HEK293 (cell line): ENCODE results near the gene XPR1.
"Not testable (repeated sequence)": the region's sequence is repeated elsewhere in the genome, so short reads cannot be mapped to it uniquely, and the experiment has no call there.

Experiments used
- CTCF ChIA-PET: fragments of 350-600 bp; formaldehyde crosslinking; extraction: SDS; loops from one replicate; lab custom pipeline; 2021; ENCODE audit warnings: antibody characterized with exemption; lab: Yijun Ruan, JAX
- POLR2A ChIA-PET: fragments of 300-600 bp; formaldehyde crosslinking; extraction: SDS; loops from one replicate; lab custom pipeline; 2020; ENCODE audit warnings: antibody characterized with exemption, inconsistent platforms; lab: Yijun Ruan, JAX
- H3K27ac ChIP-seq: fragments of 200-500 bp; sonication (Bioruptor generic); 2 replicates; pipeline ENCODE4 v1.5.1; 2014; ENCODE audit warnings: low read depth, low read length, control low read depth, inconsistent platforms; ENCODE audit errors: extremely low read depth
- H3K36me3 ChIP-seq, 2 experiments: fragments of 200-500 bp in 1 of 2; sonication (Bioruptor generic) in 1 of 2; 1 replicate in 1 of 2; 2 replicates in 1 of 2; pipeline ENCODE4 v1.5.1; 2014 to 2017; ENCODE audit warnings: inconsistent platforms in 2 of 2, low read length in 2 of 2; ENCODE audit not compliant: control insufficient read depth in 2 of 2, insufficient read depth in 1 of 2
- H3K4me1 ChIP-seq: fragments of 200-500 bp; sonication (Bioruptor generic); 2 replicates; pipeline ENCODE4 v1.5.1; 2014; ENCODE audit warnings: mild to moderate bottlenecking, low read length, inconsistent platforms; ENCODE audit not compliant: control insufficient read depth, insufficient read depth
- H3K4me3 ChIP-seq: 2 replicates; pipeline ENCODE4 v1.5.1; 2011; ENCODE audit warnings: low read depth, mild to moderate bottlenecking, control low read depth, low read length, moderate library complexity
- H3K9me3 ChIP-seq: fragments of 200-500 bp; sonication (Bioruptor generic); 2 replicates; pipeline ENCODE4 v1.5.1; 2014; ENCODE audit warnings: low read depth, low read length, inconsistent platforms; ENCODE audit not compliant: control insufficient read depth, insufficient read depth
- GLI4 ChIP-seq: fragments of 450-650 bp; formaldehyde crosslinking; IDR thresholded peaks from 2 replicates; pipeline ENCODE4 v1.5.1; 2016; ENCODE audit warnings: missing biosample characterization, missing genetic modification characterization
- HOXD13 ChIP-seq: sonication (generic); formaldehyde crosslinking; IDR thresholded peaks from 2 replicates; pipeline ENCODE4 v1.8.0; 2022; ENCODE audit warnings: missing genetic modification reagents, borderline replicate concordance
- KLF10 ChIP-seq: fragments of 450-650 bp; IDR thresholded peaks from 2 replicates; pipeline ENCODE4 v1.5.1; 2018; ENCODE audit warnings: missing biosample characterization, mild to moderate bottlenecking, missing genetic modification characterization
- MZF1 ChIP-seq: fragments of 450-650 bp; formaldehyde crosslinking; IDR thresholded peaks from 2 replicates; pipeline ENCODE4 v1.5.1; 2017; ENCODE audit warnings: missing biosample characterization, missing genetic modification characterization, borderline replicate concordance
- OSR2 ChIP-seq: fragments of 450-650 bp; formaldehyde crosslinking; IDR thresholded peaks from 2 replicates; pipeline ENCODE4 v1.5.1; 2016; ENCODE audit warnings: missing biosample characterization, missing genetic modification characterization
- PBX3 ChIP-seq: sonication (generic); formaldehyde crosslinking; IDR thresholded peaks from 2 replicates; pipeline ENCODE4 v1.8.1; 2022; ENCODE audit warnings: mild to moderate bottlenecking, moderate library complexity, missing genetic modification reagents
- ZBTB11 ChIP-seq: fragments of 450-650 bp; formaldehyde crosslinking; conservative IDR thresholded peaks from 2 replicates; pipeline ENCODE4 v1.5.1; 2016; ENCODE audit warnings: low read depth, missing biosample characterization, missing genetic modification characterization
- ZBTB20 ChIP-seq: fragments of 450-650 bp; formaldehyde crosslinking; IDR thresholded peaks from 2 replicates; pipeline ENCODE4 v1.5.1; 2016; ENCODE audit warnings: missing biosample characterization, missing genetic modification characterization
- ZNF174 ChIP-seq: fragments of 450-650 bp; formaldehyde crosslinking; IDR thresholded peaks from 2 replicates; pipeline ENCODE4 v1.5.0; 2017; ENCODE audit warnings: missing biosample characterization, mild to moderate bottlenecking, missing genetic modification characterization
- ZNF202 ChIP-seq: fragments of 450-650 bp; formaldehyde crosslinking; IDR thresholded peaks from 2 replicates; pipeline ENCODE4 v1.5.1; 2016; ENCODE audit warnings: missing biosample characterization, missing genetic modification characterization, borderline replicate concordance
- ZNF23 ChIP-seq: fragments of 450-650 bp; formaldehyde crosslinking; IDR thresholded peaks from 2 replicates; pipeline ENCODE4 v1.5.1; 2016; ENCODE audit warnings: missing biosample characterization, missing genetic modification characterization, borderline replicate concordance
- ZNF324 ChIP-seq: fragments of 450-650 bp; formaldehyde crosslinking; IDR thresholded peaks from 2 replicates; pipeline ENCODE4 v1.5.1; 2016; ENCODE audit warnings: missing biosample characterization, missing genetic modification characterization
- ZNF354C ChIP-seq: fragments of 450-650 bp; formaldehyde crosslinking; IDR thresholded peaks from 2 replicates; pipeline ENCODE4 v1.5.1; 2016; ENCODE audit warnings: missing biosample characterization, missing genetic modification characterization, low read depth, borderline replicate concordance
- ZNF366 ChIP-seq: fragments of 450-650 bp; formaldehyde crosslinking; conservative IDR thresholded peaks from 2 replicates; pipeline ENCODE4 v1.5.1; 2016; ENCODE audit warnings: missing biosample characterization, missing genetic modification characterization
- ZNF37A ChIP-seq: fragments of 450-650 bp; IDR thresholded peaks from 2 replicates; pipeline ENCODE4 v1.5.1; 2018; ENCODE audit warnings: missing biosample characterization, missing genetic modification characterization
- ZNF513 ChIP-seq: fragments of 450-650 bp; IDR thresholded peaks from 2 replicates; pipeline ENCODE4 v1.5.1; 2018; ENCODE audit warnings: missing biosample characterization, missing genetic modification characterization
- ZNF530 ChIP-seq: fragments of 450-650 bp; formaldehyde crosslinking; IDR thresholded peaks from 2 replicates; pipeline ENCODE4 v1.5.1; 2016; ENCODE audit warnings: low read depth, missing biosample characterization, missing genetic modification characterization
- ZNF544 ChIP-seq: fragments of 450-650 bp; formaldehyde crosslinking; IDR thresholded peaks from 2 replicates; pipeline ENCODE4 v1.5.0; 2017; ENCODE audit warnings: missing biosample characterization, missing genetic modification characterization
- TF ChIP-seq, protein P1 (sequence below): fragments of 450-650 bp; formaldehyde crosslinking; IDR thresholded peaks from 2 replicates; pipeline ENCODE4 v1.5.1; 2016; ENCODE audit warnings: missing biosample characterization, missing genetic modification characterization, borderline replicate concordance
- TF ChIP-seq, protein P2 (sequence below): fragments of 450-650 bp; formaldehyde crosslinking; IDR thresholded peaks from 2 replicates; pipeline ENCODE4 v1.5.1; 2017; ENCODE audit warnings: missing biosample characterization, missing genetic modification characterization

The XPR1 gene

GRCh38 chr1:180724055-180724454 is 92.2 kb downstream of the XPR1 start:
- POLR2A ChIA-PET = no interaction called here

GRCh38 chr1:180726024-180726423 is 94.2 kb downstream of the XPR1 start:
- H3K27ac ChIP-seq, H3K36me3 ChIP-seq, H3K9me3 ChIP-seq, POLR2A ChIA-PET, H3K4me3 ChIP-seq, H3K4me1 ChIP-seq: not testable (repeated sequence)
- CTCF ChIA-PET = interaction anchor here (0.7 kb wide), 1 partner anchor 193 kb away, joined by 3 read pairs; no protein-coding TSS in a partner anchor

More at GRCh38 chr1:180724055-180724454, 92.2 kb downstream of the XPR1 start:
- CTCF ChIA-PET = no interaction called here
- H3K9me3 ChIP-seq = no peaks in the 10 kb centered on the region
- no peaks in the 10 kb centered on the region for H3K4me1 ChIP-seq
- no peak for TF ChIP-seq OSR2
- TF ChIP-seq ZNF513 (tag by site-specific recombination) = no peak
- TF ChIP-seq PBX3 = no peak
- TF ChIP-seq HOXD13 (CRISPR knock-in tag) = no peak
- TF ChIP-seq ZBTB20 (tag by site-specific recombination) = no peak
- no peak for TF ChIP-seq KLF10 (tag by site-specific recombination)
- TF ChIP-seq ZNF37A (tag by site-specific recombination) = no peak
- TF ChIP-seq ZNF544 (tag by site-specific recombination) = no peak
- no peak for TF ChIP-seq GLI4
- TF ChIP-seq, protein P1, sequence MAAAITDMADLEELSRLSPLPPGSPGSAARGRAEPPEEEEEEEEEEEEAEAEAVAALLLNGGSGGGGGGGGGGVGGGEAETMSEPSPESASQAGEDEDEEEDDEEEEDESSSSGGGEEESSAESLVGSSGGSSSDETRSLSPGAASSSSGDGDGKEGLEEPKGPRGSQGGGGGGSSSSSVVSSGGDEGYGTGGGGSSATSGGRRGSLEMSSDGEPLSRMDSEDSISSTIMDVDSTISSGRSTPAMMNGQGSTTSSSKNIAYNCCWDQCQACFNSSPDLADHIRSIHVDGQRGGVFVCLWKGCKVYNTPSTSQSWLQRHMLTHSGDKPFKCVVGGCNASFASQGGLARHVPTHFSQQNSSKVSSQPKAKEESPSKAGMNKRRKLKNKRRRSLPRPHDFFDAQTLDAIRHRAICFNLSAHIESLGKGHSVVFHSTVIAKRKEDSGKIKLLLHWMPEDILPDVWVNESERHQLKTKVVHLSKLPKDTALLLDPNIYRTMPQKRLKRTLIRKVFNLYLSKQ = no peak
- TF ChIP-seq, protein P2, sequence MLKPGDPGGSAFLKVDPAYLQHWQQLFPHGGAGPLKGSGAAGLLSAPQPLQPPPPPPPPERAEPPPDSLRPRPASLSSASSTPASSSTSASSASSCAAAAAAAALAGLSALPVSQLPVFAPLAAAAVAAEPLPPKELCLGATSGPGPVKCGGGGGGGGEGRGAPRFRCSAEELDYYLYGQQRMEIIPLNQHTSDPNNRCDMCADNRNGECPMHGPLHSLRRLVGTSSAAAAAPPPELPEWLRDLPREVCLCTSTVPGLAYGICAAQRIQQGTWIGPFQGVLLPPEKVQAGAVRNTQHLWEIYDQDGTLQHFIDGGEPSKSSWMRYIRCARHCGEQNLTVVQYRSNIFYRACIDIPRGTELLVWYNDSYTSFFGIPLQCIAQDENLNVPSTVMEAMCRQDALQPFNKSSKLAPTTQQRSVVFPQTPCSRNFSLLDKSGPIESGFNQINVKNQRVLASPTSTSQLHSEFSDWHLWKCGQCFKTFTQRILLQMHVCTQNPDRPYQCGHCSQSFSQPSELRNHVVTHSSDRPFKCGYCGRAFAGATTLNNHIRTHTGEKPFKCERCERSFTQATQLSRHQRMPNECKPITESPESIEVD (tag by site-specific recombination) = no peak
- no peak for TF ChIP-seq ZBTB11 (tag by site-specific recombination)
- TF ChIP-seq MZF1 (tag by site-specific recombination) = no peak
- no peak for TF ChIP-seq ZNF174 (tag by site-specific recombination)
- no peak for TF ChIP-seq ZNF324 (tag by site-specific recombination)
- no peak for TF ChIP-seq ZNF366
- TF ChIP-seq ZNF202 (tag by site-specific recombination) = no peak
- no peak for TF ChIP-seq ZNF23
- TF ChIP-seq ZNF530 = no peak
- no peak for TF ChIP-seq ZNF354C
- TF ChIP-seq, all 188 proteins: peak for 0
- Histone ChIP-seq H3K36me3 (no peaks in the 10 kb centered on the region), H3K27ac (no peak overlapping the region), H3K4me3 (no peak overlapping the region)

DNA sequence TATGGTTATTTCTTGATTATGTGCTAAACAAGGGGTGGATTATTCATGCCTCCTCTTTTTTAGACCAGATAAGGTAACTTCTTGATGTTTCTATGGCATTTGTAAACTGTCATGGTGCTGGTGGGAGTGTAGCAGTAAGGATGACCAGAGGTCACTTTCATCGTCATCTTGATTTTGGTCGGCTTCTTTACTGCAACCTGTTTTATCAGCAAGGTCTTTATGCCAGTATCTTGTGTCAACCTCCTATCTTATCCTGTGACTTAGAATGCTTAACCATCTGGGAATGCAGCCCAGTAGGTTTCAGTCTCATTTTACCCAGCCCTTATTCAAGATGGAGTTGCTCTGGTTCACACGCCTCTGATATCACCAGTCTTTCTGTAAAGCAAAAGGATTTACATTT is 95.9 kb downstream of the XPR1 start:
- CTCF ChIA-PET, POLR2A ChIA-PET, H3K9me3 ChIP-seq: not testable (repeated sequence)

More for the DNA sequence above, 95.9 kb downstream of the XPR1 start:
- not testable (repeated sequence) for H3K36me3 ChIP-seq, H3K4me1 ChIP-seq, H3K4me3 ChIP-seq, H3K27ac ChIP-seq
